Hippocampal formation (tissue), 2 donors: ENCODE measurements around the gene DRC7.

Source experiments
- DNase-seq, 2 donors: peaks; one replicate each; lab custom pipeline; 2025; lab: John Stamatoyannopoulos, UW

The DRC7 gene, protein sequence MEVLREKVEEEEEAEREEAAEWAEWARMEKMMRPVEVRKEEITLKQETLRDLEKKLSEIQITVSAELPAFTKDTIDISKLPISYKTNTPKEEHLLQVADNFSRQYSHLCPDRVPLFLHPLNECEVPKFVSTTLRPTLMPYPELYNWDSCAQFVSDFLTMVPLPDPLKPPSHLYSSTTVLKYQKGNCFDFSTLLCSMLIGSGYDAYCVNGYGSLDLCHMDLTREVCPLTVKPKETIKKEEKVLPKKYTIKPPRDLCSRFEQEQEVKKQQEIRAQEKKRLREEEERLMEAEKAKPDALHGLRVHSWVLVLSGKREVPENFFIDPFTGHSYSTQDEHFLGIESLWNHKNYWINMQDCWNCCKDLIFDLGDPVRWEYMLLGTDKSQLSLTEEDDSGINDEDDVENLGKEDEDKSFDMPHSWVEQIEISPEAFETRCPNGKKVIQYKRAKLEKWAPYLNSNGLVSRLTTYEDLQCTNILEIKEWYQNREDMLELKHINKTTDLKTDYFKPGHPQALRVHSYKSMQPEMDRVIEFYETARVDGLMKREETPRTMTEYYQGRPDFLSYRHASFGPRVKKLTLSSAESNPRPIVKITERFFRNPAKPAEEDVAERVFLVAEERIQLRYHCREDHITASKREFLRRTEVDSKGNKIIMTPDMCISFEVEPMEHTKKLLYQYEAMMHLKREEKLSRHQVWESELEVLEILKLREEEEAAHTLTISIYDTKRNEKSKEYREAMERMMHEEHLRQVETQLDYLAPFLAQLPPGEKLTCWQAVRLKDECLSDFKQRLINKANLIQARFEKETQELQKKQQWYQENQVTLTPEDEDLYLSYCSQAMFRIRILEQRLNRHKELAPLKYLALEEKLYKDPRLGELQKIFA

DNA sequence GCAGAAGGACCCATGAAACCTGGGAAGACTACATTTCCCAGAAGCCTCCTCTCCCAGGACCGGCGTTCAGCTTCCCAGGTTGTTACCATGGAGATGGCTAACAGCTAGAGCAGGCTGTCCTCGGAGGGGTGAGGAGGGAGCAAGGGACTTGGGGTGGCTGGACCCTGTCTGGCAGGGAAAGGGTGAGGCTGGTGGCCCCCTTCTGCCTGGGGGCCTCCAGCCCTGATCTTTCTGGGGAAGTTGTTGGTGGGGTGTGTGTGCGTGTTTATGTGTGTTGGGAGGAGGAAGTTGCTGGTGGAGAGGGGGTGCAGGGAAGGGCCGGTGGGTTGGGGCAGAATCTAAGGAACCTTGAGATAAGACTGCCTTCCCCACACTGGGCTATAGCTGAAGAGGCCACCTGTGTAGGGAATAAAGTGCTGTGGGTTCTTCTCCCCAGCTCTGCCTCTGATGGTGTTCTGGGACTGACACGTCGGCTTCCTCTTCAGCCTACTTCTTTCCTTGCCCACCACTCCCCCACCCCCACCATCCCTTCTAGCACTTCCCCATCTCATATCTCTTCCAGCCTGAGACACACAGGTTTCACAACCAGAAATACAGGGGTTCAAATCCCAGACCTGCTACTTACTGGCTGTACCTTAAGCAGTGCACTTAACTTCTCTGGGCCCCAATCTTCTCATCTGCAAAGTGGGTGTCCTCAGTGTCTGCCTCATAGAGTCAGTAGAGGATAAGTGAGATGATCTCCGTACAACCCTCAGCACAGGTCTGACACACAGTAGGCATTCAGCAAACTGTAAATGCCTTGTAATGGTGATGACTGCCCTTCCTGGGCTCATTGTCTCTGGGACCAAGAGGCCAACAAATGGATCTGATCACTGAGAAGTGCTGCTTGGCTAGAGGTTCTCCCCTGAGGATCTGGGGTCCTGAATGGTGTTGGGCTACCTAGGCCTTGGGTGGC is at the start of gene DRC7:
DRC7 (plus strand) TSS at position 82 of the 955 bp plus-strand sequence. CDS start 3,144 bp downstream, outside the sequence.
- DNase-seq = peak; percentile 31 to 57

DNA sequence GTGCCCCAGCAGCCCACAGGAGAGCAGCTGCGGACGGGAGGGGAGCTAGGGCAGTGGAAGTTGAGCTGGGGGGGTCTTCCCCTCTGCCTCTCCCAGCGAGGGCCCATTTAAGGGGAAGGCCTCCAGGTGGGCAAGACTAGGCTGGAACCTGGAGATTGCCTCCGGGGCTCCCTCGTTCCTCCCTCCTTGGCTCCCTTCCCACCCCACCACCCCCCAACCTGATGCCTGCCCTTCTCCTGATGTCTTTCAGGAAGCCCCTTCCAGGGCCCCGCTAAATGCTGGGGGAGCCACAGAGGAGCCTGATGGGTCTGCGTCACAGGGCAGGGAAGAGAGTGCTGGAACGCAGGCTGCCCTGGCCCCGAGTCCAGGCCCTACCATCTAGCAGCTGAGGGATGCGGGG is 49.4 kb upstream of the DRC7 start:
- no peak for DNase-seq

DNA sequence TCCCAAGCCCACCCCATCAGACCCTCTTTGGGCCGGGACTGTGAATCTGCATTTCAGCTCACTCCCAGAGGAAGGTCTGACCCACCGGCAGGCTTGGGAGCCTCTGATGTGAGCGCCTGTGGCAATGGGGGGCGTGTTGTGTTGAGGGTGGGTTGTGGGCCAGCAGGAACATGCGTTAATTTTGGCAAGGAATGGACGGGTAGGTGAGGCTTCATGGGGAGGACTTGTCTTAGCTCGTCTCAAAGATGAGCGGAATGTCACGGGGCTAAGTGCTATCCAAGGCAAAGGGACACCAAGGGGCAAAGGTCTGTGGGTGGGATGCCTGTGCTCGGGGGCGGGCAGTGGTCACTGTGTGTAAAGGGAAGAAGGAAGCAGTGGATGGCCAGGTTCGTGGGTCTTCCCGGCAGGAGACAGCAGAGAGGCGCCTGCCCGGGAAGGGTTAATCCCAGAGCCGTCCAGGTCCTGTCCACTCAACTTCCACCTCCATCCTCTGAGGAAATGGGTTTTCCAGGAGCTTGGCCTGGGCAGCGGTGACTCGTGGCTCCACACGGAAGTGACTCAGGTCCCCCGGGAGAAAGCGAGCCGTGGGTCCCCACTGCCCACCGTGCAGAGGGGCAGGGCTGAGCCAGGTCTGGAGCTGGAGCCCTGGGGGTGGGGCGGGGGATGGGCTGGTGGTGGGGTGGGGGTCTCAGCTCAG is 48.8 kb upstream of the DRC7 start:
- no peak for DNase-seq

DNA sequence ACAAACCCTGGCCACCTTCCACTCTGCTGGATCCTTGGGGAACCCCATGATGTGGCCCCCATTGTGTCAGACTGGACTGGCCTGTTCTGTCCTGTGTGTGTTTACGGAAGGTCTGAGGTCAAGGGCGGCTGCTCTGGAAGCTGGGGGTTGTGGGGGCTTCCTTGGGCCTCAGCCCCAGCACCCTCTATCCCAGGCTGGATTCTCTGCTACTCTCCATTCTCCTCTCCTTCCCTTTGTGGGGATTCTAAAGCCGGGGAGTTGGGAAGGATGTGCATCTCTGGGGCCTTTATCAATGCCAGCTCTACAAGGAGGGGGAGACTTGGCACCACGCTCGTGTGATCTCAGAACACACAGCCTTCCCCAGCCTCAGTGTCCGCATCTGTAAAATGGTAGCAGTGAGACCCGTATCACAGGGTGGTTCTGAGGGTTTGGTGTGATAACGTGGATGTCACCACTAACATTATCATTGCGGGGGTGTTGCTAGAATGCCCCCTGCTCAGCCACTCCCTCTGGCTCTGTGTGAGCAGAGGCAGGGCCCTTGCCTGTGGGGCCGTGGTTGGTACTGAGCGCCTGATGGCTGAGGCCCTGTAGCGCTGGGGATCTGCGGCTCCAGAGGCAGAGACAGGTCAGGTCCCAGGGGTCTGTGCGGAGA is 48.1 kb upstream of the DRC7 start:
- no peak for DNase-seq

DNA sequence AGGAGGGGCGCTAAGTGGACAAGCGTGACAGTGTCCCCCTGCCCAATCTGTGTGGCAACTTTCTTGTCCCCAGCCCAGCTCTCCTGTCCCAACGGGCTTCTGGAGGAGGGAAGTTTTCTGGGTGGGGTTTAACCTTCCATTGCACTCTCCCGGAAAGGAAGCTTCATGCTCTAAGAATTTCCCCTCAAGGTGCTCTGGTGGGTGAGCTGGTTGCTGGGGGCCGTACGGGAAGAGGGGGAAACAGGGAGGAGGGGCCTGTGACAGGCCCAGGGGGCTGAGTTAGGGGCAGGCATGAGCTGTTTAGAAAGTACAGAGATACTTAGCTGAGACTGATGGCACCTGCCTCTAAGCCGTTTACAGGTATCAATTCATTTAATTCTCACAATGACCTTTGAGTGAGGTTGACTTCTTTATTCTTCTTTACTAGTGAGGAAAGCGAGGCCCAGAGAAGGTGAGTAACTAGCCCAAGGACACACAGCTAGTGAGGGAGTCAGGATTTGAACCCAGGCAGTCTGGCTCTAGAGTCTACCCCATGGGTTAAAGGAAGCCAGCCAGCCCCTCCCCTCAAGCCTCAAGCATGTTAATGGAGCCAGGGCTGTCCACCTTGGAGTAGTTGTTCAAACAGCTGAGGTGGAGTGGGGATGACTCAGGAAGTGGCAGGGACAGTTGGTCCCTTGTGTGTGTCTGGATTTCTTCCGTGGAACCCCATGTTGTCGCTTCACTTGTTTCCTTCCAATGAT is 47.3 kb upstream of the DRC7 start:
- DNase-seq = no peak

DNA sequence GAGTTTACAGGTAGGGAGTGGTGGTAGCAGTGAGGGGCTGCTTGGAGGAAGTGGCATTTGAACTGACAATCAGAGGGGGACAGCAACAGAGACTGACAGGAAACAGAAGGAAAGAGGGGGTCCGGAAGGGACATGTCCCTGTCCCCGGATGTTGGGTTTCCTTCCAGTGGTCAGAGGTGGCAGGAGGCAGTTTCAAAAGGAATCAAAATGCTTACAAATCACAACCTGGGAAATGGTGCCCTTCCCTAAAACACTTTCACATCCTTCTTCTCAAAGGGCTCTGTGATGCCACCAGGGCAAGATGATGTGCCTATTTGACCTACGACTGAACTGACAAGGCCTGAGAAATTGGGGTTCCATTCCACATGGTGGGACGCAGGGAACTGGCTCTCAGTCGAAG is 46.5 kb upstream of the DRC7 start:
- DNase-seq = peak in 1 of 2 donors; percentile 33

DNA sequence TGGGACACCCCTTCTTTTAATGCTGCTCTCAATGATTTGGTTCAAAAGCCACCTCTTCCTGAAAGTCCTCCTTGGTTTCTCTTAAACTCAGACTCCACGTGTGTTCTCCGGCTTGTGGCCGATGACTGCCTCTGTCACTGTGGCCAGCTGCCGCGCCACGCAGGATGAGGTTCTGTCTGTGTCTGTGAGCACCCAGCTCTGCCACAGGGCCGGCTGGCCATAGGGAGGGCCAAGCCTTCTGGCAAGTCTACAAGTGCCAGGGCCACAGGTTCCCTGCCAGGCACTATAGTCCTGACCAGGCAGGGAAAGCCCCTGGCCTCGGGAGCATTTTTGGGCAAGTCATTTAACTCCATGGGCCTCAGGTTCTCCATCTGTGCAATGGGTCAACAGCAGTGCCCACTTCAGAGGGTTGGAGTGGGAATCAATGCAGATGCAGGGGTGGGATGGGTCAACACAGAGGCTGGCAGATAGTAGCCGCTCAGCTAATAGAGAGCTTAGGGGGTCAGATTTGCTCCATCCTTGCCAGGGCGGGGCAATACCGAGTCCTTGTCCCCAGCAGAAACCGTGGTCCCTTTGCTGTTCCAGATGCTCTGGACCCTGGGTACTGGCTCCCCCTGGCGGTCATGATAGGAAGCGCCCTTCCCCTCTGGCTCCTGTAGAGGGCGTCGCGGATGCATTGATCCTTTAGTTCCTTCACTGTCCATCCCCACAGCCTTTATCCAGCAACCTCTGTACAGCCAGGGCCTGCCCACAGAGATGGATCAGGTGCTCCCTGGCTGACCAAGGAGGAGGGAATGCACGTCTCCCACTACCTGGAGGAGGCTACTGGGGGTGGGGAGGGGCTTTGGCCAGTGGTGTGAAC is 45.8 kb upstream of the DRC7 start:
- DNase-seq = peak; percentile 61 to 78

DNA sequence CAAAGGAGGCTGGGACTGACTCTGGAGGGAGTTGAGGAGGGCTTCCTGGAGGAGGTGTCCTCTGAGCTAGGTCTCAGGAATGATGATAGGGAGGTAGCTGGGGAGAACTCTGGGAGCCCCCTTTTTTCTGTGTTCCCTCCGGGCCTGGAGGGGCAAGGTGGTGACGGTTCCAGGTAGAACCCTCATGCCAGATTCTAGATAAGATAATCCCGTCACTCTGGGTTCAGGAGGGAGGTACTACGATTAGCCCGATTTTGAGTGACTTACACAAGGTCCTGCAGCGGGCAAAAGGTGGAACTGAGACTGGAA is 45.2 kb upstream of the DRC7 start:
- no peak for DNase-seq

DNA sequence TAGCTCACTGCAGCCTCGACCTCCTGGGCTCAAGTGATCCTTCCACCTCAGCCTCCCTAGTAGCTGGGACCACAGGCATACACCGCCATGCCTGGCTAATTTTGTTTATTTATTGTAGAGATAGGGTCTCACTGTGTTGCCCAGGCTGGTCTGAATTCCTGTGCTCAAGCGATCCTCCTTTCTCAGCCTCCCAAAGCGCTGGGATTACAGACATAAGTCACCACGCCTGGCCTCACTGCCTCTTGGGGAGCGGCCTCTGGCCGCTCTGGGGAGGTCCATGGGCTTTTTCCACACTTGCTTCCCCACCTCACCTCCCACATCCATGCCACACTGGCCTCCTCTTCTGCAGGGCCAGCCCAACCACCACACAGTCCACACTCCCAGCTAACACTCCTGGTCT is 44.8 kb upstream of the DRC7 start:
- DNase-seq = no peak

DNA sequence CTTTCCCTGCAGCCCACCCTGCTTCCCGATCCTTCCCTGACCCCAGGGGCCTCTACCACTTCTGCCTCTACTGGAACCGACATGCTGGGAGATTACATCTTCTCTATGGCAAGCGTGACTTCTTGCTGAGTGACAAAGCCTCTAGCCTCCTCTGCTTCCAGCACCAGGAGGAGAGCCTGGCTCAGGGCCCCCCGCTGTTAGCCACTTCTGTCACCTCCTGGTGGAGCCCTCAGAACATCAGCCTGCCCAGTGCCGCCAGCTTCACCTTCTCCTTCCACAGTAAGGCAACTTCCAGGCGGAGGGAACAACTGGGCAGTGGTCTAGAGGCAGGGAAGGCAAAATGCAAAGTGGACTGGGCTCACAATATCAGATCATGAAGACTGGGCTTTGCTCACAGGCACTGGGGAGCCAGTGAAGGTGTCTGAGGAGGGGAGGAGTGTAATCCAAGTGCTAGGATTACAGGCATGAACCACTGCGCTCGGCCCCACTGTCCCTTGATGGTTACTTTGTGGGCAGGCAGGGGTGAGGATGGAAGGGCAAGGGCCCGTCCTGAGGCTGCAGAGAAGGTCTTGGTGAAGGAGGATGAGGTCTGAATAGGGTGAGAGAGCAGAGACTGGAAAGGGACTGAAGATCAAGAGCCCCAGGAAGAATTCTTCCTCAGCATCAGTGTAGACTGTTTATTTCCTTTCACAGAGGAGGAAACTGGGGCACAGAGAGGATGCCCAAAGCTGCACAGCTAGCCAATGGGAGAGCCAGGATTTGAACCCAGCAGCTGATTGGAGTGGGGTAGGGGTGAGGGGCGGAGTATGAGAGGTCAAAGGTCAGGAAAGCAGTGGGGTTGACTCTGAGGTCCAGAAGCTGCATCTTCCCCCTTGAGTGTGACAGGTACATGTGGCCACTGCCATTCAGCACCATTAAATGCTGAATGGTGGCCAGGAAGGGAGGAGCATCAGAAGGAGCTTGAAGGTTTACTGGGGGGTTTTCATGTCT is 43.0 kb upstream of the DRC7 start:
- no peak for DNase-seq

DNA sequence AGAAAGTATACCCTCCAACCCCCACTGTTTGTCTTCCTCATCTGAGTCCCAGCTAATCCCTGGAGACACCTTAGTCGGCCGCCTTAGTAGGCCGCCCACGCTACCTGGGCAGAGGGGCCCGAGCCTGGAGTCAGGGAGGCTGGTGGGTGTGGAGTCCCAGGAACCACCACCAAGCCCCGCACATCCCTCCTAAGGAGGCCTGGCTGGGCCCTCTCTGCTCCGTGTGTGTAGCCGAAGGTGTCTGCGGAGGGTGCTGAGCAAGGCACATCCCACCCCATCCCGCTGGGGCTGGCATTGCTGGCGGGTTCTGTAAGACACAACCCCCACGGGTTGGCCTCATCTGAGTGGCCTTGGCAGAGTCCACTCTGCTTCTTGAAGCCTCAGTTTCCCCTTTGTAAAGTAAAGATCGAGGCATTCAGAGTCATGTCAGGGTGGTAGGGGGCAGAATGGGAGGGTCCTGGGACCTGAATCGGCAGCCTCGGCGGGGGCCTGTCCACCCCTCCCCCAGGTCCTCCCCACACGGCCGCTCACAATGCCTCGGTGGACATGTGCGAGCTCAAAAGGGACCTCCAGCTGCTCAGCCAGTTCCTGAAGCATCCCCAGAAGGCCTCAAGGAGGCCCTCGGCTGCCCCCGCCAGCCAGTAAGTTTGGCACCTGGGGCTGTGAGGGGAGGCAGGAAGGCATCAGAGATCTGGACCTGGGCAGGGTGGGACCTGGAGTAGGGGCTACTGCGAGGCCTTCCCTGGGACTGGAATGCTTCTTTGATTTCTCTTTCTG is 41.7 kb upstream of the DRC7 start:
- no peak for DNase-seq

DNA sequence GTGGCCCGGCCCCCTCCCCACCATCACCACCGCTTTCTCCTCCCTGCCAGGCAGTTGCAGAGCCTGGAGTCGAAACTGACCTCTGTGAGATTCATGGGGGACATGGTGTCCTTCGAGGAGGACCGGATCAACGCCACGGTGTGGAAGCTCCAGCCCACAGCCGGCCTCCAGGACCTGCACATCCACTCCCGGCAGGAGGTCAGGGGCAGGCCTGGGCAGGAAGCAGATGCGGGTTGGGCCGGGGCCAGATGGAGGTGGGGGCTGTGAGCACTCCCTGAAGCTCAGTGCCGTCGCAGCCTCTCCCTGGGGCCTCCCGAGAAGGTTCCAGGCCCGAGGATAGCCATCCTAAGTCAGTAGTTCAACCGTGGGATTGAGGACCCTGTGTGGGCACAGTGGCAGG is 40.7 kb upstream of the DRC7 start:
- DNase-seq = no peak

DNA sequence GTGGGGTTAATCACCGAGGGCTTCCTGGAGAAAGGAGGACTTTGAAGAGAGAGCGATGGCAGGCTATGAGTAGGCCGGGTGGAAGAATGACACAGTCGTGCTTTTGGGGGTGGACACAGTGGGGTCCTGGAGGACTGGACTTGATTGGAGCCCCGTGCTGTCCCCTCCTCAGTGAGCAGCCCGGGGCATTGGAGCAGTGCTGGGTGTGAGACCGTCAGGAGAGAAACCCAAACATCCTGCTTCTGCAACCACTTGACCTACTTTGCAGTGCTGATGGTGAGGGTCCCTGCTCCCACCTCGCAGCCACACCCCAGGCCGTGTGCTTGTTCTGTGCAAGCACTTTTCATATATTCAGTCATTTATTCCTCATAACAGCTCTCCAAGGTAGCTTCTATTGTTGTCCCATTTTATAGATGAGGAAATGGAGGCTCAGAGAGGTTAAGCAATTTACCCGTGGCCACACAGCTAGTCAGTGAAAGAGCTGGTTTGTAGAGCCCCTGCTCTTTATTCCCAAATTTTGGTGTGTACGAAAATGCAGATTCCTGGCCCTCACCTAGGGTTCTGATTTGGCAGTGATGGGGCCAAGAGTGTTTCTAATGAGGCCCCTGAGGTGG is 38.2 kb upstream of the DRC7 start:
- no peak for DNase-seq

DNA sequence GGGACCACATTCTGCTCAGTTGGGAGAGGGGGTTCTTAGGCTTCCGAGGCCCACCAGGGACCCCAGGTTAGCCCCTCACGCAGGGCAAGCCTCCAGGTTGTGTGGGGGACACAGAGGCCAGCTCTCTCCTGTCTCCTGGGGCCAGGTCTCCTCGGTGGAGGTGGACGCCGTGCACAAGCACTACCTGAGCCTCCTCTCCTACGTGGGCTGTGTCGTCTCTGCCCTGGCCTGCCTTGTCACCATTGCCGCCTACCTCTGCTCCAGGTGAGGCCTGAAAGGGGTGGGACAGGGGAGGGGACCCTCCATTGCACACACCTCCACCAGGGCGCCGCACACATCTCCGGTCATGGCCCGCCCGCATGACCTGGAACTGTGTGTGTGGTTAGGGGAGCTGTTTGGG is 37.4 kb upstream of the DRC7 start:
- DNase-seq = no peak

DNA sequence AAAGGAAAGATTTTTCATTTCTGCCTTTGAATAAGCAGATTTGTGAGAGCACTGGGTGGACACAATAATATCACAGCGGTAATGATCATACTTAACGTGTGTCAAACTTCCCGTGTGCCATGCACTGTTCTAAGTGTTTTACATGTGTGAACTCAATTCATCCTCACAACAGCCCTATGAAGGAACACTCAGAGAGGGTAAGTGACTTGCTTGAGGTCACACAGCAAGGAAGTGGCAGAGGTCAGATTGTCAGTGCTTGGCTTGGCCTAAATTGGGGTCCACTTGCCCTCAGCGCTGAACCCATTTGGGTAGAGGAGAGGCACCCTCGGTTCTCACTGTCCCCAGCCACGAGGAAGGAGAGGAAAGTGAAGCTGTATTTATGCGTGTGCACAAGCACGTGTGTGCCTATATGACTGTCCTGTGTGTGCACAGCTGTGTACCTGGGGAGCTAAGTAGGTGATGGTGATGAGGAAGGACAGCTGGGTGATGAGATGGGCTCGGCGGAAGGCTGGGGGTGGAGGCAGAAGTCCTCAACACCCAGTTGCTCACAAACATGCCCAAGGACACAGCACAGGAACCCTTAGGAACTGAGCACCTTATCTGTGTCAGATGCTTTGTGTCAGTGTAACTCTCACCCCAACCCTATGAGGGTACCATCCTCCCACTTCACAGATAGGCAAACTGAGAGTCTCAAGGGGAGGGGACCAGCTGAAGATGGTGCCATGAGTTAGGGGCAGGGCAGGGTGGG is 36.3 kb upstream of the DRC7 start:
- no peak for DNase-seq
